NOMO-1 (cell line): Measurements from ENCODE around the gene RGS10.
A peak's percentile ranks its signal among the peaks of the same experiment; 100 is the strongest.

Experiments
- DNase-seq, 2 experiments: peaks; one replicate each; lab custom pipeline; 2025; ENCODE audit not compliant: unreplicated experiment in 2 of 2; lab: John Stamatoyannopoulos, UW

Gene RGS10

GRCh38 chr10:119499677-119500002 is 42.9 kb downstream of the RGS10 start:
- no peak for DNase-seq

- no peak for DNase-seq
Measured at GRCh38 chr10:119498889-119499676, 43.4 kb downstream of the RGS10 start.

DNA sequence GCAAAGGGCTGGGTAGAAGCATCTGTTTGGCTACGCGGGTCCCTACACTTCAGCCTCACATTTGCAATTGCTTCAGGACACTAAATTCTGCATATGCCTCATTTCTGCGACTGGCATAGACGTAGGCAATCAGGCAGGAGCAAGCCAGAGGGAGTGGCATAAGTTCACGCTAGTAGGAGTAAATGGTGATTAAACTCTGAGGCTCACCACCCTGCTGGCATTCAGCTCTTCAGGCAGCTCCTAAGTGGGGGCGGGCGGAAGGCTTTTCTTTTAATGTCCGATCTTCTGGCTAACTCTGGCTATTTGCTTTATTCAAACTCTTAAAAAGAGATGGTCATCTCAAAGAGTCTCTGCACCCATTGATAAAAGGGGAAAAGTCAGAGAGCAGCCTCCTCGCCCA is 45.3 kb downstream of the RGS10 start:
- DNase-seq, result no peak

GRCh38 chr10:119496273-119496672 is 46.2 kb downstream of the RGS10 start:
- no peak for DNase-seq

DNA sequence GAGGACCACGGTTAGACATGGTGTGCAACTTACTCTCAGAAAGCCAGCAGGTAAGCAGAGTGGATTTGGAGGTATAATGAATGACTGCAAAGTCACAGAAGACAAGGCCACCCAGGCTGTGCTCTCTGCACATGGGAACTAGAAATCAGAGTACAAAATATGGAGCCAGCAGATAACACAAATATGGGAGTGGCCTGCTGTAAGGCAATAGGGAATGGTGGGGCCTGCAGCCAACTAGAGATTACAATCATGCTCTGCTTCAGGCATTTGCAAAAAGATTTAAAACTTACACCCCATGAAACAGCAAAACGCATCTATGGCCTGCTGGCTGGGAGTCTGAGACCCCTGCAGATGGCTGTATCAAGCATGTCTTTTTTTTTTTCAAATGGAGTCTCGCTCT is 47.0 kb downstream of the RGS10 start:
- no peak for DNase-seq

DNA sequence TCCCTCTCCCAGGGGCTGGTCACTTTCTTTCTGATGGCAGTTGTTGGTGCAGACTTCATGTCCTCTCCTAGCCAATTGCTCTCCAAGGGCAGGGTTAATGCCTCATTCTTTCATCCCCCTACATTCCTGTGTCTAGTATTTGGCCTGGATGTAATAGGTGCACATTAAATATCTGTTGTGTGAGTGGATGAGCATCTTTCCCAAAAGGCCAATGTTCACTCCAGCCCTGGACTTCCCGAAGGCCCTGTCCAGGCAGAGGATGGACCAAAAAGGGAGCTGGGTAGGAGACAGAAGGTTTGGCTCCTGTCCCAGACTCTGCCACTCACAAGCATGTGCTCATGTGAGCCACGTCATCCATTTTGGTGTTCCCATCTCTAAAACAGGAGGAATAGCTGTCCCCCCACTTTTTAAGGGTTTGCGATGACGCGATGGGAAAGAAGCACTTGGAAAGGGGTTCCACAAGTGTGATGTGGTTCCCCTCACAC is 47.5 kb downstream of the RGS10 start:
- no peak for DNase-seq

DNA sequence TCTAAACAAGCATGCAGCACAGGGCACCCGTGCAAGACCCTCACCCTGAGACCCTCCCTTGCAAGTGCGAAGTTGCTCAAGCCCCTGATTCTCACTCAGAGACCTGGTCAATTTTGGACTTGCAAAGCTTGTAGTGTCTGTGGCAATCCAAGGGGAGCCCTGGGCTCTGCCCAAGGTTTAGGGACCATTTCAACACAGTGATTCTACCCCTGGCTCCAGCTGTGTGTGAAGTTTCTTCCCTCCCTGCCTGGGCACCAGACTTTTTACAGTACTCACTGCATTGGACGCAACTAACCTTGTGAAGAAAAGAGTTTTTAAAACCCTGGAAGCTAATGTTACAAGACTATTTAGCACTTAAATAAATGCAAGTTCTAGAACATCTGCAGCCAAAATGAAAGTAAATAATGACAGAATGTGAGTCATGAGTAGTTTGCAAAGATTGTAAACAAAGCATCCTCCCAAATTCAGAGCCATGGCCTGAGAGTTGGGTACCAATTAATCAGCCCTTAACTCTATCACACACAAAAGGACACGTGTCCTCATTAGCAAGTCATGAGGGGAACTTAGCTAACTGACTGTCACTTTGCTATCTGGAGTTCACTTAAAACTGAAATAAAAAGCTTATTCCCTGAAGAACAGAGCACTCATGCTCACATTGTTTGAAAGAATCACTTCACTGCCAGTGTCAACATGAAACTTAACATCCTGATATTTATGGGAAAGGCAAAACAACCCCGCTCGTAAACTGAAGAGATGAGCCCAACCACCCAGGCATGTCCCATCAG is 48.1 kb downstream of the RGS10 start:
- DNase-seq, result no peak

DNA sequence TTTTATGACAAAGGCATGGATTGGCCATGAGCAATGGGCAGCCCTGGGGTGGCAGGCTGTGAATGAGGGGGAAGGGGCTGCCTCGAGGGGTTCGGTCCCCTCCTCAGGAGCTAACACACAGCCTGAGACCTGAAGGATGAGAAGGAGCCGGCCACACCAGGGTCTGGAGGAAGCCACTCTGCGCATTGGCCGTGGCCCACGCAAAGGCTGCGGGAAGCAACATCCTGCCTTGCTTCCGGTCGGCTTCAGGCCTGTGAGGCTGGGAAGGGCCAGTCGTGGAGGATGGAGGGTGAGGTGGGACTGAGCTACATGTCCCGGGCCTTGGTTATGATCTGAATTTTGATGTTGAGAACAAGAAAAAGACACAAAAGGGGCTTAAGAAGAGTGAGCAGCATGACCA is 49.4 kb downstream of the RGS10 start:
- no peak for DNase-seq

GRCh38 chr10:119491966-119492757 is 50.4 kb downstream of the RGS10 start:
- DNase-seq, result no peak

DNA sequence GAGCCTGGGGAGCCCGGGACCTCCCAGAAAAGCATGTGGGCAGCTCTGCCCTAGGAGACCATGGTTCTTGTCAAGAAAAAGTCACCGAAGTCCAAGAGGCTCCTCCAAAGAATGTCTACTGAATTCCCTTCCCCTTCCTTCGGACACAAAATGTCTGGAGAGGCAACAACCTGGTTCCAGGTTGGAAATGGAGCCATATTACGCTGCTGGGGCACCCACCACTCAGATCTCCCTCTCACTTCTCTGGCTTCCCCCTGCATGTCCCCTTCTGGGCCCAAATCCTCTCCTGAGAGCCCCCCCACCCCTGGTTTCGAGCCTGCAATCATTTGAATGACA is 52.6 kb downstream of the RGS10 start:
- no peak for DNase-seq

GRCh38 chr10:119488675-119489074 is 53.8 kb downstream of the RGS10 start:
- DNase-seq, result no peak

DNA sequence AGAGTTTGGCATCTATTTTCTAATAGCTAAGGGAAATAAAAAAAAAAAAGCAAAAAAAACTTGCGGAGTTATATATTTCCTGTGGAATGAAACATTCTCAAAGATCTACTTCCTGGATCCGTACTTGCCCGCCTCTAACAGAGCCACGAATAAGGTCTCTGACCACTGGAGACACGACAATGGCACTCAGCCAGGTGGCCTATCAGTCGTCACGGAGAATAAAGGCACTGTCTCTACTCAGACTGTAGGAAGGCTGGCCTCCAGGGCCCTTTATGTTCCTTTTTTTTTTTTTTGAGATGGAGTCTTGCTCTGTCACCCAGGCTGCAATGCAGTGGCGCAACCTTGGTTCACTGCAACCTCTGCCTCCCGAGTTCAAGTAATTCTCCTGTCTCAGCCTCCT is 58.7 kb downstream of the RGS10 start:
- no peak for DNase-seq

GRCh38 chr10:119483001-119483400 is 59.5 kb downstream of the RGS10 start:
- no peak for DNase-seq

- no peak for DNase-seq
Measured at GRCh38 chr10:119481781-119482426, 60.6 kb downstream of the RGS10 start.

GRCh38 chr10:119480667-119481066 is 61.9 kb downstream of the RGS10 start:
- DNase-seq, result no peak

DNA sequence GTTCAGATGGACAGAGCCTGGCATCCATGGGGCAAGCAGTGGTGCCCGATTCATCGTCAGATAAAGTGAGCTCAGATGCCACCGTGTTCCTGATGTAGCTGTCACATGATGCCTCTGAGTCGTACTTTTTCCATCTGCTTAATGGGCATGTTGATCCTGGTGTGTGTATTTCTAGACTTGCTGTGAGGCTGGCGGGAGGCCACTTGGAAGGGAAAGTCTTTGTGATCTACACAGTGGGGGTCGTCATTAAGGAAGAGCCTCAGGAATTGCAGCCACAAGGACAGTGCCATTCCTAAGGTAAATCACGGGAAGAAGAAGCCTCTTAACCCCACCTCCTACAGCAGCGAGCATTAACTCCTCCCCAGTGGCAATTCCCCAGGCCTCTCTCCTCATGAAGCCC is 63.0 kb downstream of the RGS10 start:
- DNase-seq, result no peak

DNA sequence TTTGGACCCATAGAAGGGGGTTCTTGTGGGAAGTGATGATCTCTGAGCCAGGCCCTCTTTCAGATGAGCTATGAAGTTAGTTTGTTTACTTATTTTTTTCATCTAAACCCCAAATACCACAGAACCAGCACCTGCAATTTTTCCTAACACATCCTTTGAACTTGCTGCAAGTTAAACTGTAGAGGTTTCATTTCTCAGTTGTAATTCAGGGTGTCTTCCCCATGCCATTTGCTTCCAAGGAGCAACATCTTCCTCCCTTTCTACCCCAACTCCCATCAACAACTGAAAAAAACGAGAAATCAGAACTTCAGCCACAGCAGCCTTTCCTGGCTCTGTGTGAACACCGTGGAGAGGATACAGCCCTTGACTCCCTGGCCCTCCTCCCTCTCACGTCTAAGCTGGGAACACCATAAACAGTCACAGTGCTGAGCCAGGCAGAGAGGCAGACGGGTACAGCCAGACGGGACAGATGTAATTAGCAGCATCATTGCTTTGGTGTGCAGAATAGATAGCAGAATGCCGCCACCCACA is 63.6 kb downstream of the RGS10 start:
- no peak for DNase-seq

- DNase-seq, result peak; percentile 16 to 48
Measured at GRCh38 chr10:119478111-119478802, 64.3 kb downstream of the RGS10 start.

- no peak for DNase-seq
Measured at GRCh38 chr10:119477444-119477843, 65.1 kb downstream of the RGS10 start.

- DNase-seq, result no peak
Measured at GRCh38 chr10:119474606-119475005, 67.9 kb downstream of the RGS10 start.
